Germinal center (tissue), 1 donor: ENCODE measurements around the gene PLCB2.

Experiments
- DNase-seq: peaks from one replicate; pipeline ENCODE4 v3.0.0; 2012; ENCODE audit warnings: mixed read lengths, low spot score

PLCB2 gene

DNA sequence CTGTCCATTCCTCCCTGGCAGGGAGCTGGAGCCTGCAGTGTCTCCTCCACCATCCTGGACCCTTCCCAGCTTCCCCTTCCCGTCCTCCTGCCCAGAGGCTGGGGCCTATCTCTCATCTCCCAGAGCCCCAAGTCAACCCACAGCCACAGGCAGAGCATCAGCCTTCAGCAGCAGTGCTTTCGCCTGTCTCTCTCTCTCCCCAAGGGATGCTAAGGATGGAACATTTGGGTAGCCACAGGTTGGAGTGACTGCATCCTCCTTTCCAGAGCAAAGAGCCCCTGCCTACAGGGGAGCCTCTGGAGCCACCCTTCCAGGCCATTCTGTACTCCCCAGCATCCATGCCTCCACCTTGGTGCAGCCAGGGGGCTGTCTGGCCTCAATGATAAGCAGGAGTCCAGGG lies 4.2 kb downstream of the PLCB2 start:
- DNase-seq: no peak

DNA sequence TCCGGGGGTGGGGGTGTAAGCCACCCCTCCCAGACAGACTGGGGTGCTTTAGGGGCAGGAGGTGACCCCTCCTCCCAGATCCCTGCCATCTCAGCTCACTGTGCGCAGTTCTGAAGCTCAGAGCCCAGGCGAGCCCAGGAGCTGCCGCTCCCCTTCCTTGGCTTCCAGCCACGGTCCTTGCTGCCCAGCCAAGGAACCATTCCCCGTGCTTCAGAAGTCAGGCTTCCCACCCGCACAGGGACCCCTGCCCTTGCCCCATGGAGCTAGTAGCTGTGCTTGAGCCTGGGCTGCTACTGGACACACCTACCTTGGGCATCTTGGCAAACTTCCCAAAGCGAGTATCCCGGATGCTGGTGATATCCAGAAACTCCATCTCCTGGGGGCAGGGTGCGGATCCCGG lies 4.8 kb downstream of the PLCB2 start:
- DNase-seq: no peak

DNA sequence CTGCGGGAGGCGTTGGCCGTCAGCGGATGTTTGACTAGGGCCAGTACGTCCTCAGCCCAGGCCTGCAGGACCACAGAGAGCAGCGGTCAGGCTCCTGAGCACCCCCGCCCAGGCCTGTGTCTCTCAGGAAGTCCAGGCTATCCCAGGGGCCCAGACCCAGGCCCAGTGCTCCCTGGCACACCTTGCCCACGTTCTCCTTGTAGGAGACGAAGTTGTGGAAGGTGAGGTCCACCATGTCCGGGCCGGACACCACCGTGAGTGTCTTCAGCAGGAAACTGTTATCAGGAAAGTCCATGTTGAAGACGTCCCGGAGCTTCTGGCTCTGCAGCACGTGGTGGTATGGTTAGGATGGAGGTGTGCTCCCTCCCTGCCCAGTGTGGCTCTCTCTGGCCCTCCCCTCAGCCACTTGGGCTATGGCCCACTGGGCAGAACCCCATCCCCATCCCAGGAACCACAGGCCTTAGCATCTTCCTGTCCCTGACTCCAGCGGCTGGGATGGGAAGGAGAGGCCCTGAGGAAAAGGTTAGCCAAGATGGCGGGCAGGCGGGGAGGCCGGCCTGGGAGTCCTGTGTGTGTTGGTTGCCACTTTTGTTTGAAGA lies 5.3 kb downstream of the PLCB2 start:
- no peak for DNase-seq

DNA sequence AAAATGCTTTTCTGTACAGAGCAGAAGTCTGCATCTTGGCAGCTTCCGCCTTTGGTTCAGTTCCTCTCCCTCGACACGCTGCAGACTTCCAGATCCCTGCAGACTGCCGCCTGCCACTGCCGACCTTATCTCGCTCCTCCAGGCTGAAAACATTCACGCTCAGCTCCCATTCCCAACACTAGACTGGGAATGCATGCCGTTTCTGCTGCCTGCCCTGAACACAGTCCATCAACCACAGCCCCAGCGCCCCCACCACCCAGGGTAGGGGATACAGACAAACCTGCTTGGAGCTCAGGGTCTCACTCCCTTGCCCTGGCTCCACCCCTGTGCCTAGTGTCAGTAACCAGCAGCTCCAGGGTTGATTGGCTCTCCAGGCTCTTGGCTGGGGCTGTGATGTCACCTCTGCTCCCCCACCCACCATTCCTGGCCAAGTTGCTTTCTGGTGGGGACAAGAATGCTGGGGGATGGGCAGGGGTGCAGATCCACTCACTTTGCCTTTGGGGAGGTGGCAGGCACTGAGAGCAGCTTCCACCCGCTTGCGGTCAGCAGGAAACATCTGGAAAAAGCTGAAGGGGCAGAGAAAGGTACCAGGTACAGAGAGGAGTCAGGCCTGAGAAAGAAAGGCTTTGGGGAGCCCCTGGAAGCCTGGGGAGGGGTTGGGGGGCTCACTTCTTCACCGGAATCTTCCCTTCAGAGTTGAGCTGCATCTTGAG lies 6.1 kb downstream of the PLCB2 start:
- no peak for DNase-seq

DNA sequence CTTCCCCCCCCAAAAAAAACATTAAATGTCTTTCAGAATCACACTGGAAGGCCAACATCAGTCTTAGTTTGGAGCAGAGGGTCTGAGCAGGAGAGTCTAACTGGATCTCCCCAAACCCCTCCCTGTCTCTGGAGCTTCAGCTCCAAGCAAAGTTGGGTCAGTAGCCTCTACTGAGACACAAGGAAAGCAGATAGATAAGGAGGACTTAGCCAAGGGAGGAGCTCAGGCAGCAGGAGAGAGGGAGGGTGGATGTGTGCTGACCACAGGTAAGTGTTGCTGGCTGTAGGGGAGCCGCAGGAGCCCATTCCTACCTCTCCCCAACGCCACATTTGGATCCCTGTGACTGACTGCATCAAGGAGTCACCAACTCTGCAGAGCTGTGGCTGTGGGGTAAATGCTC lies 7.0 kb downstream of the PLCB2 start:
- DNase-seq: no peak

DNA sequence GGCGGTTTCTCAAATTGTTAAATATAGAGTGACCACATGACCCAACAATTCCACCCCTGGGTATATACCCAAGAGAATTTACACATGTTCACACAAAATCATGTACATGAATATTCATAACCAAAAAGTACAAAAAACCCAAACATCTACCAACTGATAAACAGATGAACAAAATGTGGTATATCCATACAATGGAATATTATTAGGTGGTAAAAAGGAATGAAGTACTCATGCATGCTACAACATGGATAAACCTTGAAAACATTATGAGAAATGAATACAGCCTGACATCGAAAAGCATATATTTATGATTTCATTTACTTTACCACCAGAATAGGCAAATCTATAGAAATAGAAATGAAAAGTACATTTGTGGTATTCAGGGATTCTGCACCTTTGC lies 7.4 kb downstream of the PLCB2 start:
- no peak for DNase-seq

DNA sequence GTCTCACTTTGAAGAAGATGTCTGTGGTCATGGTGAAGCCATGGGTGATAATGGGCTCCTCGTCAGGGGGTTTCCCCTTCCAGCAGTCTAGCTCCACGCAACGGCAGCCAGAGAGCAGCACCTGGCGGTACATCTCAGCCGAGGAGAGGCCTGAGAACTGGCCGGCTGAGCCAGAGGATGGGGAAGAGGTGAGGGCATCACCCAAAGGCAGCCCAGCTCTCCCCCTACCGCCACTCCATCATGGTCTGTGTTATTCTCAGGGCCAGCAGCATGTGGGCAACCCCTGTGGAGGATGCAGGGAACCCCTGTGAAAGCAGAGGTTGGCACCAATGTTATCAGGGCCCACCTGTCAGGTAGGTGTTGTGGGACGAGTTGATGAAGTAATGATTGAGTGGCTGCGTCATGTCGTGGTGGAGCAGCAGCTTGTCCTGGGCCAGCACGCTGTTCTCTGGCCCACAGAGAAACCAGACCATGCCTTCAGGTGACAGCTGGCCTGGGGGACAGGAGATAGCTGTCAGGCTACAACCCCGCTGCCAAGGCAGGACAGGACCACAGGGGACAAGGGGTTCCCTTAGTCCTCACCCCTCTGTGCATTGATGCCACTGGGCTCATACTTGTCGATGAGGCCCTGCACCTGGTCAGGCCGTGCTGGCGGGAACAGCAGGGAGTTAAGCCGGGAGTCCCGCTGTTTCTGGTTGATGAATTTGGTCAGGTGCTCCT lies 9.4 kb downstream of the PLCB2 start:
- no peak for DNase-seq

DNA sequence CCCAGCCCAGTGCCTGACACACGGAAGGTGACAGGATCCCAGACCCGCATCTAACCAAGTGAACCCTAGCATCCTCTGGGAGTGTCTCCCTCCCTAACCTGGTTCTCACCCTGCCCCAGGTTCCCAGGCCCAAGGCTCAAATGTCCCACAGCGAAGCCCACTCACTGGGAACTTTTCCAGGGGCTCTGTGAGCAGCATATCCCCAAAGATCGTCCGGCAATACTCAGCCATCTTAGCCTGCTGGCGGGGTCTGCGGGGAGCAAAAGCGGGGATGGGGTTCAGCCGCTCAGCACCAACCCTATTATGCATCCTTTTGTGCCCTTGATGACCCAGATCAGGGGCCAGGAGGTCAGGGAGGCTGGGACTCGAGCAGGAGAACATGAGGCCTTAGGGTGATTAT lies 10.4 kb downstream of the PLCB2 start:
- DNase-seq: no peak

DNA sequence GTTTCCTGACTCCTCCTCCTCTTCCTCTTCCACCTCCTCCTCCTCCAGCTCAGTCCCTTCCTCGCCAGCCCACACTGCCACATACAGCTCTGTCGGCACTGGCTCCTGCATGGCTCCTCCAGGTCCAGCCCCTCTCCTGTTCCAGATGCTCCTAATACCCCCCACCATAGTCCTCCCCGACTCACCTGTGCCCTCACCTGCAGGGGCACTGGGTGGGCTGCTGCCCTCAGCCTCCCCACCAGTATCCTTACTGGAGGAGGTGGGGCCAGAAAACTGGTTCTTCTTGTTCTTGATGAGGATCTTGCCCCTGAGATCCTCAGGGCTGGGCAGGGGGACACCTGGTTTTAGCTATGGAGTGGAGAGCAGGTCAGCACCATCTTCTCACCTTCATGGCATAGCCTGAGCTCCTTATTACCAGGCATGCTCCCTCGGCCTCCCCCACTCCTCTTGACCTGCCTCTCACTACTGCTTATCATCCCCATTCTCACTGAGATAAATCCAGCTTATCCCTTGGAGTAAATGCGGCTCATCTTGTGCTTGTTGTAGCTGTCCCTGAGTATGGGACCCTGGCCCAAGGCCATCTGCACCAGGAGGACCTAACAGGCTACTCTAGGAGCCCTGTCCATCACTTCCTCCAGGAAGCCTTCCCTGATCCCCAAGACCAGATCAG lies 11.0 kb downstream of the PLCB2 start:
- DNase-seq: no peak

DNA sequence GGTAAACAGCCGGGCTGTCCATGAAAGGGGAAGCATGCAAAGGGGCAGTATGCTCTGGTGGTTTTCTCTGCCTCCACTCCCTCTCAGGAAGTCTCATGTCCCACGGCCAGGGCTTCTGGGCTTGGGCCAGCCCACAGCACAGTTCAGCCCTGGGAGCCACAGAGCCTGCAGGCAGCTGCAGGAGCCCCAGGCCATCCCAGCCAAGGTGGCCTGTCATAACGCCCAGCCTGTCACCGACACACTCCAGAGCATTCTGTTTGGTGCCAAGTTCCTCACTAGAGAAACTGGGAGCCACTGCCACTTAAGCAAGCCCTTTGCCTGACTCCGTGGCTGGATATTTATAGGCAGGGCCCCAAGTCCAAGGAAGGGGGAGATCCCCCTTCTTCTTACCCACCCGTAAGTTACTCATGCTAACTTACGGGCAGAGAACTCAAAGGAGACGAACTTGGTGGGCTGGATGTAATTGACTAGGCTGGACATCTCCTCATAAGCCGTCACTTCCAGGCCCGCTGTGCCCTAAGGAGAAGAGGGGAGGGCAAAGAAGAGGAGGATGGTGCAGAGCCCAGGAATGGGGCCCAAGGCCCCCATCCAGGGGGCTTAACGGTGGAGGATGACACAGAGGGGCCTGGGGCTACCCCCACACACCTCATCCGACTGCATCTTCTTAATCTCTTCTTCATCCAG lies 11.7 kb downstream of the PLCB2 start:
- no peak for DNase-seq

DNA sequence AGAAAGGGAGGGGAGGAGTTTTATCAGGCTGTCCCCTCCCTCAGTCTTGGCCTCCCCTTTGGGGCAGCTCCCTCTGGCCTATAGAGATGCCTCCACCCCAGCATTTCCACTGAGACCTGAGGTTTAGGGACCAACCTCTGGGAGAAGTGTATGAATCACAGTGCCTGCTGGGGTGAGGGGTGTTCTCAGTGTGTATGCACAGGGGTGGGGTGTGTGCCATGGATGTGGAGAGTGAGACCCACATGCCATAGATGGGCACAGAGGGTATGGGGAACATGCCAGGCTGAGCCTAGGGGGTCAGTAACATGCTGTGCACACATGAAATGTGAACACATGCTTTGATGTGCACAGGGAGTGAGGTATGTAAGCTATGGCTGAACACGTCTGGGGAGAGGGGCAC lies 12.4 kb downstream of the PLCB2 start:
- DNase-seq: no peak

DNA sequence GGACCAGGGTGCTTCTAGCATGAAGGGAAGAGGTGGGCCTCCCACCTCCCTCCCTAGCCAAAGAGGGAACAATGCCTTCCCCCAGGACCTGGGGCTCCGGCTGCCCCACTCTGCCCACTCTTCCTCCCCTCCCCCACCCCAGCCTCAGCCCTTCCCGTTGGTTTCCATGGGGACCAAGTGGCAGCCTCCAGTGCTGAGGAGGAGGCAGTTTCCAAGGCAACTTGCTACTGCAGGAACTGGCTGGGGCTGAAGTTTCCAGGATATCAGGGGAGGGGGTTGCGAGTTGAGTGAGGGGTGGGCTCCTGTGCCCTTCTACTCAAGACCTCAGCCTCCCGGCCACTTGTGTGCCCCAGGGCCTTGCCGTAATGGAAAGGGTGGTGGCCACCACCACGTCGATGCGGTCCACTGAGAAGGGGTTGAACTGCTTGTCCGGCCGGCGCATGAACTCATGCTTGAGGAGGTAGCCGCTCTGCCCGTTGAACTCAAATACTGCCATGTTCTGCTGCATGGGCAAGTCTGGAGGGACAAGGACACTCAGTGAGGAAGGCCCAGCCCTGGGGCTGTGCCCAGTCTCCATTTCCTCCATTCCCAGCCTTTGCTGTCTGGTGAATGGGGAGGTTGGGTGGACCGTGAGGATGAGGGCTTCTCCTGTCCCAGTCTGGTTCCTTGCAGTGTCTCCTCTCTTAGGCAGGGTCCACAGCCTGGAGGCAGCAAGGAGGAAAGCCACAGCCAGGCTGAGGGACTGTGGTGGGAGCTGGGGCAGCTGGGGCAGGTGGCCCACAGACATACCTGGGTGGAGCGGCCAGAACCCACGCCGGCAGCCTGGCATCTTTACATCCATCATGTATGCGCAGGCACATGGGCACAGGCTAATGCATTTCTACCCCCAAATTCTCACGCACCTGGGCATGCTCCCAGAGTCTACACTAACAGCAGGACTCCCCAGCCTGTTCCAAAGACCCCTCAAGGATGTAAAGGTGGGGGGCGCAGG lies 13.5 kb downstream of the PLCB2 start:
- DNase-seq: no peak

DNA sequence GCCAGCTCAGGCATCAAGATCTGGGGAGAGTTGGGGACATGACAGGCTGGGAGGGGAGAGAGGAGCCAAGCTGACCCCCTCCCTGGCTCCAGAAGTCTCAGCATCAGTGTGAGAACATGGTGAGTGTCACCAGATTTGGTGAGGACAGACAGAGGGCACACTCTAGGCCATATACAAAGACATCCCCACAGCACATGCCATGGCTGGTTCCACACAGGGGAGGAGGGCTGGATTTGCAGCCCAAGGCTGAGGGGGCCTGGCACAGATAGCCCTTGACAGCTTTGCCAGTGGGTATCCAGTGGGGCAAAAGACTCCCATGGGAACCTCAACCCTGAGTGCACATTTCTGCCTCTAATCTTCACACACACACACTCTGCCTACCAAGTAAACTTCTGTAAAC lies 14.7 kb downstream of the PLCB2 start:
- no peak for DNase-seq

DNA sequence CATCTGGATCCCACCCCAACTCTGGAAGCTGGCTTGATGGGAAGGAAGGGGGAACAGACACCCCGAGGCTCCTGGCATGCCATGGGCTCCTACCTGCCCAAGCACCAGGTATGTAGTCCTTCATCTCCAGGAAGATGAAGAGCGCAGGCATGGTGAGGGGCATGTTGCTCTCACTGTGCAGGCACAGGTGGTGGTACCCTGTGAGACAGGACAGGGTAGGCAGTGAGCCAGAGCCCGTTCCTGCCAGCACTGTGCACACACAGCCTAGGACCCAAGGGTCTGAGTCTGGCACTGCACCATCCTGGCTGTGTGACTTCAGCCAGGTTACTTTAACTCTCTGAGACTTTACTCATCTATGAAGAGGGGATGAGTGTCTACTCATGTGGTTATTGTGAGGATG lies 15.5 kb downstream of the PLCB2 start:
- DNase-seq: no peak

DNA sequence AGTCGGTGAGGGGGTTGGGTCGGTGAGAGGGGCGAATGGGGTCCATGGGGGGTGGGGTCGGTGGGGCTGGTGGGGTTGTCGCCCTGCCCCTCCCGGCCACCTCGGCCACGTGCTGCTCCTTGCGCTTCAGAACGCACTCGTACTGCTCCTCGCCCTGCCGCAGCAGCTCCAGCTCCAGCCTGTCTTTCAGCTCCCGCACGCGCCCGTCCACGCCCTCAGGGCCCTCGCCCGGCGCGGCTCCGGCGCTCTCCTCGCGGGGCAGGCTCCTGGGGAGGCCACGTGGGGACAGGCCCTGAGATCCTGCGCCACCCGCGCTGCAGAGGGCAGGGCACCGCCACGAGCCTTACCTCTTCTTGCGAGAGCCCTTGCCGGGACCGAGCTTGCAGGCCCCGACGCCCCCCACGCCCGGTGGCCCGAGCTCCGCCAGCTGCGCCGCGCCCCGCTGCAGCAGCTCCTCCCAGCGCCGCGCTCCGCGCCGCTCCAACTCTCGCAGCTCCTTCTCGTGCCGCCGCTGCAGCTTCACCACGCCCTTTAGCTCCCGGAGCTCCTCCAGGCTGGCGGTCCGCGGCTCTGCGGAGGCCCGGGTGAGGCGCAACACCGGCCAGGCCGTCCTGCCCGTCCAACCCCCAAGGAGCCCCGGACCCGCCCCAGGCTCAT lies 16.7 kb downstream of the PLCB2 start:
- no peak for DNase-seq

DNA sequence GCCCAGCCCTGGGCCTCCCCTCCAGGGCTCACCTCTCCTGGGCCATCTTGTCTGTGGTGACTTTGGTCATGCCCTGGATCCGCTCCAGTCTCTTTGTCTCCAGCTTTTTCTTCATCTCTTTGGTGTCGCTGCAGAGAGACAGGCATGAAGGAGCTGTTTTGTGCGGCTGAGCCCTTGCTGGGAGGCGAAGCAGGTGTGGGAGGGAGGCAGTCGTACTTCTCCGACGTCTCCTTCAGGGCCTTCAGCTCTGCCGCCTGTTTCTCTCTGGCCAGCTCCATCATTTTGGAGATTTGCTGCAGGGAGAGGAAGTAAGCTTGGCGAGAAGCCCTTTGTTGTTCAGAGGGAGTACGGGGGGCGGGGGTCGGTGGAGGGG lies 17.2 kb downstream of the PLCB2 start:
- DNase-seq: no peak

DNA sequence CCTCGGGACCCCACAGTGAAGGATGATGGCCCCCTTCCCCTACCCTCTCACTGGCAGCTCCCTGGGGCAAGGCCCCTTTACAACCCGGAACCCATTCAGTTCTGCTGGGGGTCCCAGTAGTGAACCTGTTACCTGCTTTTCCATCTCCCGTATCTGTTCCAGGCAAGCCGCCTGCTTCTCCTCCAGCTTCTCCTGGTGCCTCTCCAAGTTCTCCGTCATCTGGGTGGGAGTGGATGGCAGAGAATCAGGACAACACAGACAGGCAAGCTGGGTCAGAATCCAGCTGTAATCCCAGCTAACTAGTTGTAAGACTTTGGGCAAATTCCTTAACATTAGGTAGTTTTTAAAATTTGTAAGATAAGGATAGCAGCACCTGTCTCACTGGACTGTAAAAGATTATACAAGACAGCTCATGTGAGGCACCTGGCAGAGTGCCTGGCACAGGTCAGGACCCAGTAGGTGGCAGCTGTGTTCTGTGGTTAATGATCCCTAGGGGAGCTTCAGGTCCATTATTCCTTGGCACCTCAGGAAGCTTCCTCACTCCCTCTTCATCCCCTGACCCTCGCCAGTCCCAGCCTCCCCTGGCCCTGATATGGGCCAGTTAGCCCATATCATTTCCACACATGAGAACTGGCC lies 18.5 kb downstream of the PLCB2 start:
- DNase-seq: no peak

DNA sequence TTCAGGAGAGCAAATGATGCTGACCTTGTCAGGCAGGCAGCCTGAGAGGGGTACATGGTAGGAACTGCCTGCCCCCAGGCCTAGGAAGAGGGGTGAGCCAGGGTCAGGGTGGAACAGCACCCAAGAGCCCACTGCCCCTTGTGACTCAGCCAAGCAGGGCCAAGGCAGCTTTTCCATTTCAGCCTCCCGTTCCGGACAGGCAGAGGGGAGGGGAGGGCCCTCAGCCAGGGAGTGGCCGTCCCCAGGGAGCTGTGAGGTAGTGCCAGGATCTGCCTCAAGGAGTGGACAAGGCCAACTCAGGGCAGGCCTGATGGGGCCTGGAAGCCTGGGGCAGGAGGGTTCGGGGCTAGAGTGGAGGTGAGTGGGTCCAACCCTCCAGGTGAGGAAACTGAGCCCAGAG lies 19.8 kb downstream of the PLCB2 start:
- no peak for DNase-seq

DNA sequence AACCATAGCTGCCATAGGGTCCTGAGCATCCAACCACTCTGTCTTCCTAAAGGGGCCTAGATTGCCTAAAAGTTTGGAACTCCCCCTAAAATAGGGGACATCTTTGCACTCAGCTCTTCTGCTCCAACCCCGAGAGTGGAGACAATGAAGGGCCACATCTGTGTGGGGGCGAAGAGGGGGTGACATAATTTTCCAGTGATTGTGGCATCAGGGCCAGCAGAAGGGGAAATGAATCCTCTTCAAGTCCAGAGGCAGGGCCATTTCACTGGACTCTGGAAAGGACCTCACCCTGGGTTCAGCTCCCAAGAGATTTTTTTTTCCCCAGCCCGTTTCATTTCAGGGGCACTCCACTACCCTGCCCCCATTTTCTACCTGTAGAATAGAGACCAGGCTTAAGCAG lies 20.2 kb downstream of the PLCB2 start:
- no peak for DNase-seq

DNA sequence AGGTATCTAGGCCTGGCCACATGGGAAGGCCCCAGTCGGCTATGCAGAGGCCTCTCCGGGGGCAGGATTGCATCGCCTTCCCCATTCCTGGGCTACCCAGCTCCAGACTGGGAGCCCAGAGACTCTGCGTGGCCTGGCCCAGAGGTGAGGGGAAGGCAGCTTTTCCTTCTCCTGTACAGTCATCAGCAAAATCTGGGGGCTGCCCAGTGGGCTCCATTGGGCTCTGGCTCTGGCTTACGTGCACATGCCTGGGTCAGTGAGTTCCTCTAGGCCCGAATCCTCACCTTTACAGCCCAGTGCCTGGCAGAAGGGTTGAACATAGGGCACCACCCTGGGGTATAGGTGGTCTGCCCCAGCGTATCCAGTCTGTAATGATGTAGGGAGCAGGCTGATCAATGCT lies 20.9 kb downstream of the PLCB2 start:
- no peak for DNase-seq
